ENCODE data around the gene ELP4. TPM values are rescaled to one million over a fixed set of nuclear protein-coding genes. Genes with fewer than 3 reads are reported as not detected.
A peak's percentile ranks its signal among the peaks of the same experiment; 100 is the strongest.

Gene ELP4
- total and polyA plus RNA-seq, 11 donors = 8.5 to 20.7 (median 14.1) TPM

- H3K36me3 ChIP-seq = no peaks in the 10 kb centered on the region
- H3K4me1 ChIP-seq = peaks cover 0 to 44% (median 23%) of the 10 kb centered on the region in 12 donors
- 5 to 9% (median 7%) methylated on average over 24 of the region's 24 CpGs for WGBS, 4 donors
- H3K9me3 ChIP-seq = no peaks in the 10 kb centered on the region
- peaks cover 97 to 100% (median 100%) of the 10 kb centered on the region in 9 donors for H3K27me3 ChIP-seq
- DNase-seq = peak in 1 of 5 donors; percentile 8
- H3K27ac ChIP-seq = no peak overlapping the region
- ATAC-seq = no peak
- H3K4me3 ChIP-seq = no peak overlapping the region
- no peak for TF ChIP-seq POLR2A (IDR thresholded peaks at IDR 0.05)
- TF ChIP-seq CTCF (IDR thresholded peaks at IDR 0.05) = no peak
- intact Hi-C loops (cut with DNase I) = no loop called here
These were observed 293.6 kb downstream of the ELP4 start for GRCh38 chr11:31802990-31803812.

DNA sequence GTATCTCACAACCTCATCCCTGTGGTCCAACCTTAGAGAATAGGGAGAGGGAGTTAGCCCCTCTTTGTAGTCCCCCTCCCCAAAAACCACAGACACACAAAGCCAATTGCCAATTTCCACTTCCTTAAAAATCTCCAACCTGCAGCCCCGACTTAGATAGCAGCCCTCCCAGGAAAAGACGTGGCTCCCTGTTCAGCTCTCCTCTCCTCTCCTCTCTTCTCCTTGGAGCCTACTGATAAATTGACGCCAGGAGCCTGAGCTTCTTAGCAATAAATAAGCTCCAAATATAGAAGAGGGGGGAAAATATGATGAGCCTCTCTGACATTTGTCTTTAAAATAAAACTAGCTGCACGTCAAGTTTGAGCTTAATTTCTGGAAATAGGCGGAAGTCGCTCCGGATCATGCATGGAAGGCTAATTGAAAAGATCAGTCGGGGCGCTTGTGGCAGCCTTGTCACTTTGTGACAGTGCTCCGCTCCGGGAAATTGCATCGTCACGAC, 294.3 kb downstream of the ELP4 start:
- TF ChIP-seq CTCF (IDR thresholded peaks at IDR 0.05) (no peak), POLR2A (IDR thresholded peaks at IDR 0.05) (no peak)
- Histone ChIP-seq H3K36me3 (no peaks in the 10 kb centered on the region), H3K27ac (no peak overlapping the region), H3K27me3 (peaks cover 97 to 100% (median 100%) of the 10 kb centered on the region in 9 donors), H3K4me3 (peak overlapping the region in 1 of 12 donors; percentile 15), H3K9me3 (no peaks in the 10 kb centered on the region), H3K4me1 (peaks cover 0 to 38% (median 17%) of the 10 kb centered on the region in 12 donors)
- no peak for DNase-seq
- intact Hi-C loops (cut with DNase I) = no loop called here
- ATAC-seq = no peak
- 5 to 11% (median 7%) methylated on average over 13 of the region's 13 CpGs for WGBS, 4 donors

- WGBS, 4 donors = 2 to 5% (median 3%) methylated on average over 34 to 41 of the region's 41 CpGs
- TF ChIP-seq POLR2A (IDR thresholded peaks at IDR 0.05) = no peak
- TF ChIP-seq CTCF (IDR thresholded peaks at IDR 0.05) = no peak
- H3K27me3 ChIP-seq = peaks cover 97 to 100% (median 100%) of the 10 kb centered on the region in 9 donors
- no peaks in the 10 kb centered on the region for H3K9me3 ChIP-seq
- ATAC-seq (no peak), DNase-seq (peak in 1 of 5 donors; percentile 14)
- no peak overlapping the region for H3K27ac ChIP-seq
- intact Hi-C loops (cut with DNase I) = no loop called here
- H3K4me1 ChIP-seq = peaks cover 0 to 32% (median 13%) of the 10 kb centered on the region in 12 donors
- no peaks in the 10 kb centered on the region for H3K36me3 ChIP-seq
- peak overlapping the region in 5 of 12 donors; percentile 2 to 15 (median 4) for H3K4me3 ChIP-seq
These were observed 294.9 kb downstream of the ELP4 start for GRCh38 chr11:31804312-31805036.
